GM10847 (cell line): ENCODE results near the gene SZRD1.

Experiments
- POLR2A ChIP-seq: IDR thresholded peaks from 2 replicates; pipeline ENCODE4 v1.6.1; 2011; ENCODE audit not compliant: insufficient read length; ENCODE audit errors: extremely low read depth

SZRD1 gene

DNA sequence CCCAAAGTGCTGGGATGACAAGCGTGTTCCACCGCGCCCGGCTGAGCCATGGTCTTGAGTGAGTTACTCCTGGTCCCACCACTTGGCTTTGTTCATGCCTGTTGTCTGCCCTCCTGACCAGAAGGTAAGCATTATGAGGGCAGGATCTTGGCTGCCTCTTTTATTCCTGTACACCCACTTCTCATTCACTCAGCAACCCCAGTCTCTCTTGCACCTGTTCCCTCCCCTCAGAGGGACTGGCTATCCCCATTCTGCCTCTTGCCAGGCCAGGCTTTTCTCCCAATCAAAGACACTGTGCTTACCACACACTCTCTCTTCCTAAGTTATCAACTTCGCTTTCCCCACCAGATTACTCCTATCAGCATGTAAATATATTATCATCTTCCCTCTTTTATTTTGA, 43.8 kb downstream of the SZRD1 start:
- TF ChIP-seq POLR2A: no peak

GRCh38 chr1:16413191-16413590, 46.1 kb downstream of the SZRD1 start:
- TF ChIP-seq POLR2A: no peak

- no peak for TF ChIP-seq POLR2A
These were observed 51.9 kb downstream of the SZRD1 start for GRCh38 chr1:16418823-16419425.

DNA sequence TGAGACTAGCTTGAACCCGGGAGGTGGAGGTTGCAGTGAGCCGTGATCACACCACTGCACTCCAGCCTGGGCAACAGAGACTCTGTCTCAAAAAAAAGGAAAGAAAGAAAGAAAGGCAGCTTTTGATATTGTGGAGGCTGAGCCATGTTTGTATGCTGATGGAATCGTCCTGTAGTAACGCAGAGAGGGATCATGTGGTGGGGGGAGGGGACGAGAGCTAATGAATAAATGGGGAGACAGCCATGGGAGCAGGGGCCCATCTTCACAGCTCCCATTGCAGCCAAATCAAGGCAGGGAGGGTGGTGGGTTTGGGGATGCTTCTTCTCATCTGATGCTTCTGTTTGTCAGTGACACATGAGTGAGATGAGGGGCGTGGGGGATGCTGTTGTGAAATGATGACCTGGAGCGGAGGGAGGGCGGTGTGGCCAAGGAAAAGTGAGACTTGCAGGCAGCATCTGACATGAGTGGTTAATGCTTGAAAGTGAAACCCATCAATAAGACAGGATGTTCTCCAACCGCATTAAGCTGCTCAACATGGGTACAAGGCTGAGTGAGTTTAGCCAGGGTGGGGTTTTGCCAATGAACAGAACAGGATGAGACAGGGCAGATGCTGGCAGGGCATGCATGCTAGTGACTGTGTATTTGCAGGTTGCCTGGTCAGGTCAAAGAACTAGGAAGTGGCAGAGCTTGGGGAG, 53.5 kb downstream of the SZRD1 start:
- no peak for TF ChIP-seq POLR2A

DNA sequence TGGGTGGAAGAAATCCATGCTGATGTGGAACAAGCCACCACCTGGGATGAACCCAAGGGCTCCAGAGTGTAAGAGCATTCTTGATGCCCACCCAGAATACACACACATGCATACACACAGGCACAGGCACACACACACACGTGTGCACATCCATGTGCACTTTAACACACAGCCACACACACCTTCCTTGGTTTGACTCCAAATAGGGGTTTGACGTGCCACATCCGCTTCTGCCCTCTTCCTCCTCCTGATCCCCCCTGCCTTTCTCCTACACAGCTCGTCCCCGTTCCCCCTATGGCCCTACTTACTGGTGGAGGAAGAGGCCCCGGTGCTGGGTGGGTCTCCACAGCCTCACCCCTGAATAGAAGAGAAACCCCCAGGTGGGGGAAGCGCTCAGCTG, 54.2 kb downstream of the SZRD1 start:
- TF ChIP-seq POLR2A: no peak

DNA sequence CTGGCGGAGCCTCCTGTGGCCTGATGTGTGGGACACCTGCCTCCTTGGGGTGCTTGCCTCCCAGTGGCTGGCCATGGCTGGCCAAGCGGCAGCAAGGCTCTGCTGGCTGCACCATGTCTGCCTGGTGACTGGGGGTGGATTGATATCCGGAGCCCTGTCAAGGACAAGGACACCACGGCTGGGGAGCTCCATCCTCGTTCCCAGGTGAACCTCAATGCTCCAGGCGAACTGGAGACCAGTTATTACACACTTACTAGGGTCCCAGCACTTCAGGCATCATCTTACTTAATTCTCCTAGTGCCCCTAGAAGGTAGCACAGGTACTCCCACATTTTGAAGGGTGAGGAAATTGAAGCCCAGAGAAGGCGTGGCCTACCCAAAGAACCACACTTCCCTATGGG, 55.0 kb downstream of the SZRD1 start:
- no peak for TF ChIP-seq POLR2A

DNA sequence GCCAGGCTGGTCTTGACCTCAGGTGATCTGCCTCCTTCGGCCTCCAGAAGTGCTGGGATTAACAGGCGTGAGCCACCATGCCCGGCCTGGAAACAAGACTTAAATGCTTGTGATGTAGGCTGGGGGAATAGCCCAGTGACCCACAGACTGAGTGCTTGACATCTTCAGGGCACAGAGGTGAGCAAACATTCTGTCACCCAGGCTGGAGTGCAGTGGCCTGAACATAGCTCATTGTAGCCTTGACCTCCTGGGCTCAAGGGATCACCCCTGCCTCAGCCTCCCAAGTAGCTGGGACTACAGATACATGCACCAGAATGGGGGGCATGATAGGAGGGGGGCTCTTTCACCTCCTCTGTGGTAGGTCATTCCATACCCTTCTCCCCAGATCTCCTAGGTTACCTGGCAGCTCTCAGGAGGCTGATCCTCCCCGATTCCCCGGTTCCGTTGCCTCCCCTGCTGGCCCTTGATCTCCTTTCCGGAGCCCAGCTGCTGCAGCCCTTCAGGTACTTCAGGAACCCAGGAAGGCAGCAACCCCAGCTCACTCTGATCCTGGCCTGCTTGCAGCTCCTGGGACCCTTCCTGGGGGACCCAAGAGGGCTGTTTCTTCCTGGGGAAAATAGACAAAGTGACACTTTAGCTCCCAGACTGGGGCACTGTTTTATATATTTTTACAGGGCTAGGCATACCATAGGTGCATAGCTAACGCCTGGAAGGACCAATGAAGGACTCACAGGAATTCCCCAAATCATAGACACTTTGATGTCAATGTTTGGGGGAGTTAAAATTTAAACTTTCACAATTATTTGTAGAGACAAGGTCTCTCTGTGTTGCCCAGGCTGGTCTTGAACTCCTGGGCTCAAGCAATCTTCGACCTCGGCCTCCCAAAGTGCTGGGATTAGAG, 58.3 kb downstream of the SZRD1 start:
- TF ChIP-seq POLR2A: no peak

DNA sequence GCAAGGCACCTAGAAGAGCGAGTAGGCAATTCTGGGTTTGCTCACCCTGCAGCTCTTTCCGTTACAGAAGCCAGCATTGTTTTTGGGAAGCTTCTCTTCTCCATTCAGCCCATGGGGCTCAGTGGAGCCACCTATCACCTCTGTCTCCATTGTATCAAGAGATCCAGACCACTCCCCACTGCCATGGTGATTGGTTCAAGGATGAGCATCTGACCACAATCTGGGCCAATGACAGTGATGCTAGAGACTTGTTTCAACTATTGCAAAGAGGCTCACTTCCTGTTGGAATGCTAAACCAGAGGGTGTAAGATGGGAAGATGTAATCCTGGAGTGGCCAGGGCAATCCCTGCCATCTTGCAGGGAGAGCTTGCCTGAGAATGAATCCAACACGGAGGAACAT, 63.6 kb downstream of the SZRD1 start:
- no peak for TF ChIP-seq POLR2A

GRCh38 chr1:16433030-16433429, 66.0 kb downstream of the SZRD1 start:
- TF ChIP-seq POLR2A: no peak

DNA sequence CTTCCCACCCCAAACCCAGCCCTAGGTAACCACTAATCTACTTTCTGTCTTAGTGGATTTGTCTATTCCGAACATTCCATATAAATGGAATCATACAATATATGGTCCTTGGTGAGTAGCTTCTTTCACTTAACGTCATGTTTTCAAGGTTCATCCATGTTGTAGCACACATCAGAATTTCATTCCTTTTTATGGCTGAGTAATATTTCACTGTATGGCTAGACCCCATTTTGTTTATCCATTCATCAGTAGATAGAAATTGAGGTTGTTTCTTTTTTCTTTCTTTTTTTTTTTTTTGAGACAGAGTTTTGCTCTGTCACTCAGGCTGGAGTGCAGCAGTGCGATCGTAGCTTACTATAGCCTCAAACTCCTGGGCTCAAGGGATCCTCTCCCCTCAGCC, 67.0 kb downstream of the SZRD1 start:
- TF ChIP-seq POLR2A: no peak

DNA sequence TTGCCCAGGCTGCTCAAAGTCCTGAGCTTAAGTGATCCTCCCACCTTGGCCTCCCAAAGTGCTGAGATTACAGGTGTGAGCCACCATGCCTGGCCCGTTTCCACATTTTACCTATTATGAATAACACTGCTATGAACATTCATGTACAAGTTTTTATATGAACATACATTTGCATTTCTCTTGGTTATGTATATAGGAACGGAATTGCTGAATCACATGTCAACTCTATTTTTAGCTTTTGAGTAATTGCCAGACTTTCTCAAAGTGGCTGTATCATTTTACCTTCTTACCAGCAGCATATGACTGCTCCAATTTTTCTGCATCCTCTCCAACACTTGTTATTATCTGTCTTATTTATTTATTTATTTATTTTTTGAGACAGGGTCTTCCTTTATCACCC, 67.5 kb downstream of the SZRD1 start:
- no peak for TF ChIP-seq POLR2A

DNA sequence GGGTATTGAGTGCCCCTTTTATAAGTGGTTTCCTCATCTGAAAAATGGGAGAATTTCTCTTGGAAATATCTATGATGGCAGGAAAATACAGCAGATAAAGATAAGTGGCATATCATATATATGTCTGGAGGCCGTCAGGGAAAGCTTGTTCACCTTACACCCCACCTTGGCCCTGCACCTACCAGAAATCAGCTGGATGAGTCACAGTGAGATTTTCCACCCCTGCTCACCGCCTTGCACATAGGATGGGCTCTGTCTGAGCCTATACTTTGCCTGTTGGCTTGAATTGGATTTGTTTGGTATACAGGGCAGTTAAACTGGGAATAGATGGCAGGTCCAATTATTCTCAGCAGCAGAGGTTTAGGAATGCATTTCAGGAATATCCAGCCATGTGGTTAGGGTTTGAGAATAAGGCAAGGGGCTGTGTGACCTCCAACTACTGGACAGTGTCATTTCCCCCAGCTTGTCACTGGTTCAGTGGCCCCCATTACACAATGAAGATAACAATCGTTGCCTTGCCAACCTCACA, 70.0 kb downstream of the SZRD1 start, which contains the start of gene SPATA21:
SPATA21 (minus strand) TSS at position 479 of the 529 bp plus-strand sequence. CDS start 6,053 bp downstream, outside the sequence.
- TF ChIP-seq POLR2A: no peak

- no peak for TF ChIP-seq POLR2A
These were observed 71.5 kb downstream of the SZRD1 start for GRCh38 chr1:16438516-16438915.

GRCh38 chr1:16438924-16439323, 71.9 kb downstream of the SZRD1 start:
- TF ChIP-seq POLR2A: no peak

- no peak for TF ChIP-seq POLR2A
These were observed 73.1 kb downstream of the SZRD1 start for GRCh38 chr1:16440131-16440469.
